WTC11 (cell line): ENCODE measurements around the gene TOB2. TPM values are rescaled to one million over a fixed set of nuclear protein-coding genes. Genes with fewer than 3 reads are reported as not detected.
"Not testable (repeated sequence)": the region's sequence is repeated elsewhere in the genome, so short reads cannot be mapped to it uniquely, and the experiment has no call there.

ENCODE experiments used
- ATAC-seq: fragments of 200-7000 bp; cut with Tn5 transposase; 2 replicates; pipeline ENCODE4 v1.10.0; 2021; ENCODE audit warnings: mild to moderate bottlenecking, moderate library complexity
- CTCF ChIA-PET: fragments of 300-600 bp; sonication (Branson Sonifier 250); formaldehyde crosslinking; loops from one replicate; lab custom pipeline; 2021; ENCODE audit warnings: antibody characterized with exemption; lab: Charles Lee
- POLR2A ChIA-PET: fragments of 350-600 bp; sonication (Branson Sonifier 250); formaldehyde crosslinking; loops from one replicate; lab custom pipeline; 2021; ENCODE audit warnings: antibody characterized with exemption; lab: Charles Lee
- DNase-seq: peaks from one replicate; pipeline ENCODE4 v3.0.0; 2021; ENCODE audit warnings: low spot score
- H3K27ac Mint-ChIP-seq: 2 replicates; pipeline ENCODE4 v1.8.0; 2021; ENCODE audit warnings: mixed read lengths
- H3K27me3 Mint-ChIP-seq: 2 replicates; pipeline ENCODE4 v1.8.0; 2021; ENCODE audit warnings: low read depth, mild to moderate bottlenecking, moderate library complexity, mixed read lengths
- H3K36me3 Mint-ChIP-seq: 2 replicates; pipeline ENCODE4 v1.8.0; 2021; ENCODE audit warnings: mixed read lengths
- H3K4me1 Mint-ChIP-seq: 2 replicates; pipeline ENCODE4 v1.8.0; 2022; ENCODE audit warnings: mixed read lengths
- H3K4me3 Mint-ChIP-seq: 2 replicates; pipeline ENCODE4 v1.8.0; 2021; ENCODE audit warnings: mild to moderate bottlenecking, moderate library complexity, mixed read lengths
- H3K9me3 Mint-ChIP-seq: 2 replicates; pipeline ENCODE4 v1.8.0; 2021; ENCODE audit warnings: mixed read lengths
- CREM ChIP-seq: sonication (generic); formaldehyde crosslinking; IDR thresholded peaks from 2 replicates; pipeline ENCODE4 v1.8.1; 2022; ENCODE audit warnings: mild to moderate bottlenecking, missing genetic modification reagents, moderate library complexity
- ELF4 ChIP-seq: sonication (generic); formaldehyde crosslinking; IDR thresholded peaks from 2 replicates; pipeline ENCODE4 v1.8.1; 2022; ENCODE audit warnings: low read depth, mild to moderate bottlenecking, moderate library complexity, missing genetic modification reagents
- GRHL2 ChIP-seq: fragments of 250-450 bp; sonication (Bioruptor Pico); IDR thresholded peaks from 2 replicates; pipeline ENCODE4 v1.8.0; 2022; ENCODE audit warnings: mild to moderate bottlenecking, moderate library complexity; ENCODE audit not compliant: insufficient replicate concordance, severe bottlenecking
- HMGA2 ChIP-seq: fragments of 250-450 bp; sonication (Bioruptor Pico); IDR thresholded peaks from 2 replicates; pipeline ENCODE4 v1.4.0; 2021; ENCODE audit warnings: mild to moderate bottlenecking, moderate library complexity
- KAT7 ChIP-seq: sonication (generic); formaldehyde crosslinking; IDR thresholded peaks from 2 replicates; pipeline ENCODE4 v1.8.1; 2023; ENCODE audit warnings: missing genetic modification reagents, mild to moderate bottlenecking, borderline replicate concordance
- RORB ChIP-seq: fragments of 250-450 bp; sonication (Bioruptor Pico); IDR thresholded peaks from 2 replicates; pipeline ENCODE4 v1.9.0; 2021; ENCODE audit warnings: mild to moderate bottlenecking
- SP1 ChIP-seq: sonication (generic); formaldehyde crosslinking; conservative IDR thresholded peaks from 2 replicates; pipeline ENCODE4 v1.8.1; 2022; ENCODE audit warnings: missing genetic modification reagents
- TEAD1 ChIP-seq: sonication (generic); formaldehyde crosslinking; IDR thresholded peaks from 2 replicates; pipeline ENCODE4 v1.8.0; 2022; ENCODE audit warnings: mild to moderate bottlenecking, missing genetic modification reagents
- ZNF232 ChIP-seq: sonication (generic); formaldehyde crosslinking; IDR thresholded peaks from 2 replicates; pipeline ENCODE4 v1.8.0; 2022; ENCODE audit warnings: mild to moderate bottlenecking, missing genetic modification reagents
- ZNF317 ChIP-seq: sonication (generic); formaldehyde crosslinking; IDR thresholded peaks from 2 replicates; pipeline ENCODE4 v1.8.1; 2023; ENCODE audit warnings: low read depth, mild to moderate bottlenecking, moderate library complexity, missing genetic modification reagents, borderline replicate concordance
- ZNF396 ChIP-seq: fragments of 250-450 bp; sonication (Bioruptor Pico); IDR thresholded peaks from 2 replicates; pipeline ENCODE4 v1.8.0; 2021; ENCODE audit warnings: mild to moderate bottlenecking, moderate library complexity, borderline replicate concordance
- ZNF416 ChIP-seq: fragments of 250-450 bp; sonication (Bioruptor Pico); IDR thresholded peaks from 2 replicates; pipeline ENCODE4 v1.9.0; 2021; ENCODE audit warnings: mild to moderate bottlenecking, inconsistent platforms
- total RNA-seq: library from RNA; stranded (reverse); gene quantifications from 3 replicates; pipeline ENCODE4 v1.2.3, GENCODE V29; 2021
- TF ChIP-seq, protein P1 (sequence below): sonication (generic); formaldehyde crosslinking; IDR thresholded peaks from 2 replicates; pipeline ENCODE4 v1.8.1; 2022; ENCODE audit warnings: missing genetic modification reagents, borderline replicate concordance
- TF ChIP-seq, protein P2 (sequence below): sonication (generic); formaldehyde crosslinking; IDR thresholded peaks from 2 replicates; pipeline ENCODE4 v1.8.1; 2022; ENCODE audit warnings: mild to moderate bottlenecking, moderate library complexity, missing genetic modification reagents
- TF ChIP-seq, protein P3 (sequence below): fragments of 250-450 bp; sonication (Bioruptor Pico); conservative IDR thresholded peaks from 2 replicates; pipeline ENCODE4 v1.9.0; 2021; ENCODE audit warnings: mild to moderate bottlenecking
- TF ChIP-seq, protein P4 (sequence below): sonication (generic); formaldehyde crosslinking; IDR thresholded peaks from 2 replicates; pipeline ENCODE4 v1.8.1; 2023; ENCODE audit warnings: mild to moderate bottlenecking, missing genetic modification reagents
- TF ChIP-seq, protein P5 (sequence below): sonication (generic); formaldehyde crosslinking; IDR thresholded peaks from 2 replicates; pipeline ENCODE4 v1.8.0; 2023; ENCODE audit warnings: mild to moderate bottlenecking, missing genetic modification reagents
- TF ChIP-seq, protein P6 (sequence below): sonication (generic); formaldehyde crosslinking; IDR thresholded peaks from 2 replicates; pipeline ENCODE4 v1.8.1; 2023; ENCODE audit warnings: mild to moderate bottlenecking, missing genetic modification reagents, moderate library complexity
- TF ChIP-seq, protein P7 (sequence below): sonication (generic); formaldehyde crosslinking; IDR thresholded peaks from 2 replicates; pipeline ENCODE4 v1.8.0; 2023; ENCODE audit warnings: missing genetic modification reagents
- TF ChIP-seq, protein P8 (sequence below): fragments of 250-450 bp; sonication (Bioruptor Pico); IDR thresholded peaks from 2 replicates; pipeline ENCODE4 v1.8.0; 2021; ENCODE audit warnings: mild to moderate bottlenecking

The TOB2 gene
- total RNA-seq, 1 experiment from 2014 or later = 46.6 TPM

DNA sequence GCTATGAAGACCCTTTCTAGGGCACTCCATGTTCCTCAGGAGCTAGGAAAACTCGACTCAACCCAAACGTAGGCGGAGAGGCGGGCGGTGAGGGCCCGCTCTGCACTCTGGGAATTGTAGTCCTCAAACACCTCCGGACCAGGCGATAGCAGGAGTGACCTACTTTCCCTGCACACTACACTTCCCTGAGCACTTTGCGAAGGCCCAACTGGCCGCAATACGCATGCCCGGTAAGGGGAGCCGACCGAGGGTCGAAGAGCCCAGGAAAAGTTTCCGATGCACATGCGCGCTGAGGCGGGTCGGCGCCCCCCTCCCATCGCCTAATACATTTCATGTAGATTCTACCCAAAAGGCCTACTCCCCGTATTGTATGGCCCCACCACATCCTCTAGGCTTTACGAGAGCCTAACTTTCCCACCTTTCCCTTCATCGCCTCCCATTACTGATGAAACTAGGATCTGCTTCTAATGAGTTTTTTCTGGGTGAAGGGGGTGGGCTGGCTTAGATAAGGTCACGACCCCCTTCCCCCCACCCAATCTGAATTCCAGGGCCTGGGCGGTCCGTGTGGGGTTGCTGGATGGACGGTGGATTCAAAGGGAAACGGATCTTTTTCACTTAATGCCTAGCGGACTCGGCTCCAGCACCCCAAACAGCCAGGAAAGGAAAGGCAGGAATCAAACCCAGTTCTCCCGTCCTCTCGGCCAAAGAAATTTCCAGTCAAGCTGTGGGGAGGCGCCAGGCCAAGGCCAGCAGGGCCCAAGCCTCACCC lies 2.1 kb downstream of the TOB2 start (continued):
- TF ChIP-seq, protein P1, sequence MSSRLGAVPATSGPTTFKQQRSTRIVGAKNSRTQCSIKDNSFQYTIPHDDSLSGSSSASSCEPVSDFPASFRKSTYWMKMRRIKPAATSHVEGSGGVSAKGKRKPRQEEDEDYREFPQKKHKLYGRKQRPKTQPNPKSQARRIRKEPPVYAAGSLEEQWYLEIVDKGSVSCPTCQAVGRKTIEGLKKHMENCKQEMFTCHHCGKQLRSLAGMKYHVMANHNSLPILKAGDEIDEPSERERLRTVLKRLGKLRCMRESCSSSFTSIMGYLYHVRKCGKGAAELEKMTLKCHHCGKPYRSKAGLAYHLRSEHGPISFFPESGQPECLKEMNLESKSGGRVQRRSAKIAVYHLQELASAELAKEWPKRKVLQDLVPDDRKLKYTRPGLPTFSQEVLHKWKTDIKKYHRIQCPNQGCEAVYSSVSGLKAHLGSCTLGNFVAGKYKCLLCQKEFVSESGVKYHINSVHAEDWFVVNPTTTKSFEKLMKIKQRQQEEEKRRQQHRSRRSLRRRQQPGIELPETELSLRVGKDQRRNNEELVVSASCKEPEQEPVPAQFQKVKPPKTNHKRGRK = no peak
- TF ChIP-seq, protein P2, sequence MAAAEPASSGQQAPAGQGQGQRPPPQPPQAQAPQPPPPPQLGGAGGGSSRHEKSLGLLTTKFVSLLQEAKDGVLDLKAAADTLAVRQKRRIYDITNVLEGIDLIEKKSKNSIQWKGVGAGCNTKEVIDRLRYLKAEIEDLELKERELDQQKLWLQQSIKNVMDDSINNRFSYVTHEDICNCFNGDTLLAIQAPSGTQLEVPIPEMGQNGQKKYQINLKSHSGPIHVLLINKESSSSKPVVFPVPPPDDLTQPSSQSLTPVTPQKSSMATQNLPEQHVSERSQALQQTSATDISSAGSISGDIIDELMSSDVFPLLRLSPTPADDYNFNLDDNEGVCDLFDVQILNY = no peak; the same call in 1 of the 2 replicates
- TF ChIP-seq RORB (CRISPR knock-in tag) (no peak), HMGA2 (CRISPR knock-in tag) (no peak), SP1 (no peak), CREM (CRISPR knock-in tag) (no peak), TEAD1 (CRISPR knock-in tag) (peak; percentile 12; the same call in 1 of the 2 replicates), KAT7 (CRISPR knock-in tag) (no peak), ZNF416 (CRISPR knock-in tag) (no peak), ZNF232 (CRISPR knock-in tag) (0 out of 2 replicates have a peak, but pooled peaks have one; percentile 28)
- TF ChIP-seq, protein P3, sequence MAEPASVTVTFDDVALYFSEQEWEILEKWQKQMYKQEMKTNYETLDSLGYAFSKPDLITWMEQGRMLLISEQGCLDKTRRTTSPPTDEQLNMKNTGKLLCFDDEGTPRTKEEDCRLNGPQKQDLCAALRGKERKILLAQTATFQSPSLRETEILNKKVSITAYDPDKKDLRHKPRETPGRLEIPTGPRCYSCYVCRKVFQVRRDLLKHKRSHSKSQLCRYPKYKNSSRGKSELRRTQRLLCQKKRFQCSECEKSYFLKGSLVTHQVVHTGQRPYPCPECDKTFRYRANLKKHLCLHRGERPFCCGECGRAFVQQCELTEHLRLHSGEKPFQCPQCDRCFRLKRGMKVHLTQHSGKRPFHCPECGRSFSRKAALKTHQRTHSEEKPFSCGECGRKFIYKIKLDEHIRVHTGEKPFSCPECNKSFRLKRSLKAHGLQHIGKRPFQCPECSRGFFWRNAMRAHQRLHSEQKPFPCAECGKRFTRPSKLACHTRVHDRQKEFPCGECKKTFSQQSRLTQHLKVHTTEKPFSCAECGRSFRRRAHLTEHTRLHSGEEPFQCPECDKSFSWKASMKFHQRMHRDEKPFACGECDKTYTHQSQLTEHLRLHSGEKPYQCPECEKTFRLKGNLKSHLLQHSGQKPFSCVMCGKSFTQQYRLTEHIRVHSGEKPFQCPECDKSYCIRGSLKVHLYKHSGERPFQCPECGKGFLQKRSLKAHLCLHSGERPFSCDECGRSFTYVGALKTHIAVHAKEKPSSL (CRISPR knock-in tag) = no peak
- TF ChIP-seq, protein P4, sequence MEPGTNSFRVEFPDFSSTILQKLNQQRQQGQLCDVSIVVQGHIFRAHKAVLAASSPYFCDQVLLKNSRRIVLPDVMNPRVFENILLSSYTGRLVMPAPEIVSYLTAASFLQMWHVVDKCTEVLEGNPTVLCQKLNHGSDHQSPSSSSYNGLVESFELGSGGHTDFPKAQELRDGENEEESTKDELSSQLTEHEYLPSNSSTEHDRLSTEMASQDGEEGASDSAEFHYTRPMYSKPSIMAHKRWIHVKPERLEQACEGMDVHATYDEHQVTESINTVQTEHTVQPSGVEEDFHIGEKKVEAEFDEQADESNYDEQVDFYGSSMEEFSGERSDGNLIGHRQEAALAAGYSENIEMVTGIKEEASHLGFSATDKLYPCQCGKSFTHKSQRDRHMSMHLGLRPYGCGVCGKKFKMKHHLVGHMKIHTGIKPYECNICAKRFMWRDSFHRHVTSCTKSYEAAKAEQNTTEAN (CRISPR knock-in tag) = 0 out of 2 replicates have a peak, but pooled peaks have one; percentile 36
- TF ChIP-seq, protein P5, sequence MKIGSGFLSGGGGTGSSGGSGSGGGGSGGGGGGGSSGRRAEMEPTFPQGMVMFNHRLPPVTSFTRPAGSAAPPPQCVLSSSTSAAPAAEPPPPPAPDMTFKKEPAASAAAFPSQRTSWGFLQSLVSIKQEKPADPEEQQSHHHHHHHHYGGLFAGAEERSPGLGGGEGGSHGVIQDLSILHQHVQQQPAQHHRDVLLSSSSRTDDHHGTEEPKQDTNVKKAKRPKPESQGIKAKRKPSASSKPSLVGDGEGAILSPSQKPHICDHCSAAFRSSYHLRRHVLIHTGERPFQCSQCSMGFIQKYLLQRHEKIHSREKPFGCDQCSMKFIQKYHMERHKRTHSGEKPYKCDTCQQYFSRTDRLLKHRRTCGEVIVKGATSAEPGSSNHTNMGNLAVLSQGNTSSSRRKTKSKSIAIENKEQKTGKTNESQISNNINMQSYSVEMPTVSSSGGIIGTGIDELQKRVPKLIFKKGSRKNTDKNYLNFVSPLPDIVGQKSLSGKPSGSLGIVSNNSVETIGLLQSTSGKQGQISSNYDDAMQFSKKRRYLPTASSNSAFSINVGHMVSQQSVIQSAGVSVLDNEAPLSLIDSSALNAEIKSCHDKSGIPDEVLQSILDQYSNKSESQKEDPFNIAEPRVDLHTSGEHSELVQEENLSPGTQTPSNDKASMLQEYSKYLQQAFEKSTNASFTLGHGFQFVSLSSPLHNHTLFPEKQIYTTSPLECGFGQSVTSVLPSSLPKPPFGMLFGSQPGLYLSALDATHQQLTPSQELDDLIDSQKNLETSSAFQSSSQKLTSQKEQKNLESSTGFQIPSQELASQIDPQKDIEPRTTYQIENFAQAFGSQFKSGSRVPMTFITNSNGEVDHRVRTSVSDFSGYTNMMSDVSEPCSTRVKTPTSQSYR (CRISPR knock-in tag) = no peak
- TF ChIP-seq, protein P6, sequence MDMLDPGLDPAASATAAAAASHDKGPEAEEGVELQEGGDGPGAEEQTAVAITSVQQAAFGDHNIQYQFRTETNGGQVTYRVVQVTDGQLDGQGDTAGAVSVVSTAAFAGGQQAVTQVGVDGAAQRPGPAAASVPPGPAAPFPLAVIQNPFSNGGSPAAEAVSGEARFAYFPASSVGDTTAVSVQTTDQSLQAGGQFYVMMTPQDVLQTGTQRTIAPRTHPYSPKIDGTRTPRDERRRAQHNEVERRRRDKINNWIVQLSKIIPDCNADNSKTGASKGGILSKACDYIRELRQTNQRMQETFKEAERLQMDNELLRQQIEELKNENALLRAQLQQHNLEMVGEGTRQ (CRISPR knock-in tag) = no peak
- TF ChIP-seq, all 79 proteins: peak for 6

DNA sequence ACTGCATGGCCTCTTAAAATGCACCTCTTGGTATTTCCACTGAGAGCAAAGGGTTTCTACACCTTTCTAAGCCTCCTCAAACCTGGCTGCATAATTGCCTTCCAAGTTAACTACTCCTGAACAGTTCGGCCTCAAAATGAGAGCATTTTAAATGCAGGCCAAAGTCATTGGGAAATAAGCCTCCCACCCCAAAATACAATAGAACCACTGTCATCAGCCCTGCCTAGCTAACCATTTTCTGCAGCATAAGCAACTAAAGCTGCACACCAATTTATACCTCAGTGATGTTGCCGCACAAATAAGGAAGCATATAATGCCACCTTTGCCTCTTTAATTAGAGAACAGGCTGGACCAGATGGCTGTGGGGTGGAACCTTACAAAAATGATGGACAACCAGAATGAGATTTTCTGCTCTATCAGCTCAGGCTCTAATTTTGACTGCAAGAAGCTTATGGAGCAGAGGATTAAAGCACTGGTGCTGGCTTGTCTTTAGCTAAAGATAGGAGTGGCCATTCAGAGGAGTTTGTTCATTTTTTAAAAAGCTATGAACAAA lies 4.3 kb downstream of the TOB2 start:
- no peaks in the 10 kb centered on the region for H3K27me3 Mint-ChIP-seq
- DNase-seq (no peak), ATAC-seq (no peak)
- TF ChIP-seq GRHL2 (CRISPR knock-in tag) (no peak), ELF4 (CRISPR knock-in tag) (no peak), RORB (CRISPR knock-in tag) (no peak), ZNF396 (CRISPR knock-in tag) (no peak), CREM (CRISPR knock-in tag) (no peak), ZNF317 (CRISPR knock-in tag) (no peak)
- TF ChIP-seq, protein P7, sequence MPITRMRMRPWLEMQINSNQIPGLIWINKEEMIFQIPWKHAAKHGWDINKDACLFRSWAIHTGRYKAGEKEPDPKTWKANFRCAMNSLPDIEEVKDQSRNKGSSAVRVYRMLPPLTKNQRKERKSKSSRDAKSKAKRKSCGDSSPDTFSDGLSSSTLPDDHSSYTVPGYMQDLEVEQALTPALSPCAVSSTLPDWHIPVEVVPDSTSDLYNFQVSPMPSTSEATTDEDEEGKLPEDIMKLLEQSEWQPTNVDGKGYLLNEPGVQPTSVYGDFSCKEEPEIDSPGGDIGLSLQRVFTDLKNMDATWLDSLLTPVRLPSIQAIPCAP = no peak
- TF ChIP-seq, protein P8, sequence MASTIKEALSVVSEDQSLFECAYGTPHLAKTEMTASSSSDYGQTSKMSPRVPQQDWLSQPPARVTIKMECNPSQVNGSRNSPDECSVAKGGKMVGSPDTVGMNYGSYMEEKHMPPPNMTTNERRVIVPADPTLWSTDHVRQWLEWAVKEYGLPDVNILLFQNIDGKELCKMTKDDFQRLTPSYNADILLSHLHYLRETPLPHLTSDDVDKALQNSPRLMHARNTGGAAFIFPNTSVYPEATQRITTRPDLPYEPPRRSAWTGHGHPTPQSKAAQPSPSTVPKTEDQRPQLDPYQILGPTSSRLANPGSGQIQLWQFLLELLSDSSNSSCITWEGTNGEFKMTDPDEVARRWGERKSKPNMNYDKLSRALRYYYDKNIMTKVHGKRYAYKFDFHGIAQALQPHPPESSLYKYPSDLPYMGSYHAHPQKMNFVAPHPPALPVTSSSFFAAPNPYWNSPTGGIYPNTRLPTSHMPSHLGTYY = no peak
- CTCF ChIA-PET = interaction anchor here (1.0 to 1.7 kb wide), 3 partner anchors 38 to 84 kb away, joined by 3 to 12 read pairs (median 4); no protein-coding TSS in a partner anchor
- peak overlapping the region; percentile 49; the same call in 1 of the 2 replicates for H3K27ac Mint-ChIP-seq
- POLR2A ChIA-PET = no interaction called here
- H3K4me1 Mint-ChIP-seq = peaks cover 14% of the 10 kb centered on the region
- H3K36me3 Mint-ChIP-seq = peaks cover 33% of the 10 kb centered on the region
- H3K9me3 Mint-ChIP-seq = no peaks in the 10 kb centered on the region
- H3K4me3 Mint-ChIP-seq = peak overlapping the region; percentile 96

DNA sequence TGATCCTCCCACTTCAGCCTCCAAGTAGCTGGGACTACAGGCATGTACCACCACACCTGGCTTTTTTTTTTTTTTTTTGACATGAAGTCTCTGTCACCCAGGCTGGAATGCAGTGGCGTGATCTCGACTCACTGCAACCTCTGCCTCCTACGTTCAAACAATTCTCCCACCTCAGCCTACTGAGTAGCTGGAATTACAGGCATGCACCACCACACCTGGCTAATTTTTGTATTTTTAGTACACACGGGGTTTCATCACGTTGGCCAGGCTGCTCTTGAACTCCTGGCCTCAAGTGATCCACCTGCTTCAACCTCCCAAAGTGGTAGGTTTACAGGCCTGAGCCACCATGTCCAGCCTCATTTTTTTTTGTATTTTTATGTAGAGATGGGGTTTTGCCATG lies 6.1 kb downstream of the TOB2 start:
- POLR2A ChIA-PET = interaction anchor here (0.7 kb wide), 1 partner anchor 105 kb away, joined by 3 read pairs; no protein-coding TSS in a partner anchor
- H3K4me1 Mint-ChIP-seq = peaks cover 14% of the 10 kb centered on the region
- H3K36me3 Mint-ChIP-seq = peaks cover 48% of the 10 kb centered on the region
- H3K4me3 Mint-ChIP-seq, H3K27me3 Mint-ChIP-seq, H3K27ac Mint-ChIP-seq, DNase-seq, H3K9me3 Mint-ChIP-seq, ATAC-seq: not testable (repeated sequence)
- CTCF ChIA-PET = interaction anchor here (0.7 to 0.8 kb wide), 2 partner anchors 32 to 77 kb away, joined by 3 to 4 read pairs; no protein-coding TSS in a partner anchor
